Tibial artery (tissue), 4 donors: ENCODE measurements around the gene TUFM.

ENCODE experiments used
- DNase-seq, 2 donors: peaks; one replicate each; pipeline ENCODE4 v3.0.0-alpha.2; 2019
- H3K27ac ChIP-seq, 2 donors: fragments of 200-600 bp; sonication (generic) in 1 of 2; 1 replicate in 1 of 2; 2 replicates in 1 of 2; pipeline ENCODE4 v1.5.1; 2018 to 2019; ENCODE audit warnings: mild to moderate bottlenecking in 1 of 2
- H3K27me3 ChIP-seq, 2 donors: fragments of 200-600 bp; sonication (generic) in 1 of 2; one replicate each; pipeline versions ENCODE4 v1.5.1 to v1.6.0; 2016 to 2019
- H3K36me3 ChIP-seq, 3 donors: fragments of 200-600 bp; sonication (generic) in 2 of 3; one replicate each; pipeline ENCODE4 v1.5.1; 2016 to 2019; ENCODE audit warnings: mild to moderate bottlenecking in 2 of 3
- H3K4me1 ChIP-seq, 4 donors: fragments of 200-600 bp; sonication (generic) in 2 of 4; 1 replicate in 3 of 4; 2 replicates in 1 of 4; pipeline ENCODE4 v1.5.1; 2016 to 2019
- H3K4me3 ChIP-seq, 2 donors: fragments of 200-600 bp; sonication (generic) in 1 of 2; 1 replicate in 1 of 2; 2 replicates in 1 of 2; pipeline ENCODE4 v1.5.1; 2018 to 2019; ENCODE audit warnings: mild to moderate bottlenecking in 2 of 2
- H3K9me3 ChIP-seq, 3 donors: fragments of 200-600 bp; sonication (generic) in 1 of 3; one replicate each; pipeline ENCODE4 v1.5.1; 2016 to 2019
- intact Hi-C: fragments of 100-400 bp; cut with DNase I; formaldehyde crosslinking; loops from one replicate; pipeline ENCODE4 v1.15.0; 2023; ENCODE audit warnings: low total_unique reads
- TF ChIP-seq, protein P1 (sequence below), 2 experiments: fragments of 200-600 bp in 1 of 2; fragments of 450-650 bp in 1 of 2; IDR thresholded peaks; one replicate each; pipeline ENCODE4 v1.5.1; 2017 to 2019; ENCODE audit warnings: antibody characterized with exemption in 2 of 2, mild to moderate bottlenecking in 1 of 2, moderate library complexity in 1 of 2

TUFM gene

DNA sequence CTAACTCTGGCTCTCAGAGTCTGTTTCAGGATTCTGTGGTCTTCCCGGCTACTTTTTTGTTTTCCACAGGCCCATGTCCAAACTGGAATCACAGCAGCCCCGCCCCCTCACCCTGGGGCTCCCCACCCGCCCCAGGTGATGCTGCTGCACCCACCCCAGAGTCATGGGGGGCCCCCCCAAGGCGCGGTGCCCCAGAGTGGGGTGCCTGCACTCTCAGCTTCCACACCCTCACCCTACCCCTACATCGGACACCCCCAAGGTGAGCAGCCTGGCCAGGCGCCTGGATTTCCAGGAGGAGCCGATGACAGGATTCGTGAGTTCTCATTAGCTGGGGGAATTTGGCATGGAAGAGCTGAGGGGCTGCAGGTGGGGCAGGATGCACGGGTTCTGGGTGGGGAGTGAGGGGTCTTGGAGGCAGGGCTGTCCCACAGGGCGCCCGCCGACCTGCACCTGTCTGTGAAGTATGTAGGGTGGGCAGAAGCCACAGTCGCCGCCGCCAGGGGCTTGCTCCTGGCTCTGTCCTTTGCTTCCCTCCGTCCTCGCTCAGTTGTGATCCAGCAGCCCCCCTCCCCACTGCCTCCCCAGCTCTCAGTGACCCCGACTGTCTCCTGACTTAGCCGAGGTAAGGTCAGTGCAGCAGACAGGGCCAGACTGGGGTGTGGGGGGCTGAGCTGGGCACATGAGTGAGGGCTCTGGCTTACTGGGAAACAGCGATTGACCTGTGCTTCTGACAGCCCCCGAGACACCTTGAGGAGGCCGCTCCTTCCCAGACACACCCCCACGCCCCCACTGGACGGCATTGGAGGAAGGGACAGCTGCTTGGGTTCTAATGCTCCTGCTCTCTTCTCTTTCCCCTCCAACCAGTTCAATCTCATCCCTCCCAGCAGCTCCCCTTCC lies 10.0 kb downstream of the TUFM start:
- peaks cover 66 to 78% (median 69%) of the 10 kb centered on the region in 3 donors for H3K36me3 ChIP-seq
- H3K27ac ChIP-seq, result no peak overlapping the region
- no peaks in the 10 kb centered on the region for H3K4me1 ChIP-seq
- no peaks in the 10 kb centered on the region for H3K9me3 ChIP-seq
- intact Hi-C loops, result no loop called here
- TF ChIP-seq, protein P1, sequence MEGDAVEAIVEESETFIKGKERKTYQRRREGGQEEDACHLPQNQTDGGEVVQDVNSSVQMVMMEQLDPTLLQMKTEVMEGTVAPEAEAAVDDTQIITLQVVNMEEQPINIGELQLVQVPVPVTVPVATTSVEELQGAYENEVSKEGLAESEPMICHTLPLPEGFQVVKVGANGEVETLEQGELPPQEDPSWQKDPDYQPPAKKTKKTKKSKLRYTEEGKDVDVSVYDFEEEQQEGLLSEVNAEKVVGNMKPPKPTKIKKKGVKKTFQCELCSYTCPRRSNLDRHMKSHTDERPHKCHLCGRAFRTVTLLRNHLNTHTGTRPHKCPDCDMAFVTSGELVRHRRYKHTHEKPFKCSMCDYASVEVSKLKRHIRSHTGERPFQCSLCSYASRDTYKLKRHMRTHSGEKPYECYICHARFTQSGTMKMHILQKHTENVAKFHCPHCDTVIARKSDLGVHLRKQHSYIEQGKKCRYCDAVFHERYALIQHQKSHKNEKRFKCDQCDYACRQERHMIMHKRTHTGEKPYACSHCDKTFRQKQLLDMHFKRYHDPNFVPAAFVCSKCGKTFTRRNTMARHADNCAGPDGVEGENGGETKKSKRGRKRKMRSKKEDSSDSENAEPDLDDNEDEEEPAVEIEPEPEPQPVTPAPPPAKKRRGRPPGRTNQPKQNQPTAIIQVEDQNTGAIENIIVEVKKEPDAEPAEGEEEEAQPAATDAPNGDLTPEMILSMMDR (IDR thresholded peaks at IDR 0.05), result no peak
- H3K4me3 ChIP-seq, result no peak overlapping the region
- DNase-seq, result no peak
- H3K27me3 ChIP-seq, result no peaks in the 10 kb centered on the region

DNA sequence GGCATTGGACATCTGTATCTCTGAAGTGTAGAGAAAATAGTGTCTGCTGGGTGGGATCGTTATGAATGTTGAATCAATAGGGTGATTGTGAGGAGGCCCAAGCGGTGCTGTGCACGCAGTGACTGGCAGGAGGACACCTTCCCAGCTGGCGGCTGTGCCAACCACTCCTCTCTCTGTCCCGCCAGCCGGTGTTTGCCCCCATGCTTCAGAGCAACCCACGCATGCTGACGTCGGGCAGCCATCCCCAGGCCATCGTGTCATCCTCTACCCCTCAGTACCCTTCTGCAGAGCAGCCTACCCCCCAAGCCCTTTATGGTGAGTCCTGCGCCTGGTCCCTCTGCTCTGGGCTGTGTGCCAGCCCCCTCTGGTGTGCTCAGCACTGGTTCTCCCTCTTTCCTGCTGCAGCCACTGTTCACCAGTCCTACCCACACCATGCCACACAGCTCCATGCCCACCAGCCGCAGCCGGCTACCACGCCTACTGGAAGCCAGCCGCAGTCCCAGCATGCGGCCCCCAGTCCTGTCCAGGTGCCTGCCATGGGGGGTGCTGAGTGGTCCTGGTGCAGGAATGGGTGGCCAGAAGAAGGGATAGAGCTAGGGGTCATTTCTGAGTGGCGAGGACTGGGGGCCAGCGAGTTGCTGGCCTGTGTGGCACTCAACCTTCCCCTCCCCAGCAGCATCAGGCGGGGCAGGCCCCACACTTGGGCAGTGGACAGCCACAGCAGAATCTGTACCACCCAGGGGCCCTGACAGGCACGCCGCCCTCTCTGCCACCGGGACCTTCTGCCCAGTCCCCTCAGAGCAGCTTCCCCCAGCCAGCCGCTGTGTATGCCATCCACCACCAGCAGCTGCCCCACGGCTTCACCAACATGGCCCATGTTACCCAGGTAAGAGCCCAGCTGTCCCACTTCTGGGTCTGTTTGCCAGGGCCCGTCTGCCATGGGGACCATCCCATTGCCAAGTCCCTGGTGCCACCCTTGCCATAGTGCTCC lies 11.0 kb downstream of the TUFM start:
- no peaks in the 10 kb centered on the region for H3K9me3 ChIP-seq
- no peak for DNase-seq
- peaks cover 75 to 88% (median 78%) of the 10 kb centered on the region in 3 donors for H3K36me3 ChIP-seq

DNA sequence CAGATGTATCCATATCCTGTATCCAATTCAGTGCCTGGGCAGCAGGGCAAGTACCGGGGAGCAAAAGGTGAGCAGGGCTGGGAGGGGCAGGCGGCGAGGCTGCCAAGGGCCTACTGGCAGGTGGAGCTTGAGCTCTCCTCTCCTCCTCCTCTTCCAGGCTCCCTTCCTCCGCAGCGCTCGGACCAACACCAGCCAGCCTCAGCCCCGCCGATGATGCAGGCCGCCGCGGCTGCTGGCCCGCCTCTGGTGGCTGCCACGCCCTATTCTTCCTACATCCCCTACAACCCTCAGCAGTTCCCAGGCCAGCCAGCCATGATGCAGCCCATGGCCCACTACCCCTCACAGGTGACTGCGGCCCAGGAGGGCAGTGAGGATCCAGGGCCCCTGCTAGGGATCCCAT lies 11.8 kb downstream of the TUFM start:
- Histone ChIP-seq H3K9me3 (no peaks in the 10 kb centered on the region), H3K27me3 (no peaks in the 10 kb centered on the region), H3K27ac (no peak overlapping the region), H3K4me1 (no peaks in the 10 kb centered on the region), H3K4me3 (no peak overlapping the region), H3K36me3 (peaks cover 83 to 96% (median 87%) of the 10 kb centered on the region in 3 donors)
- no peak for DNase-seq
- TF ChIP-seq, protein P1 (IDR thresholded peaks at IDR 0.05), result no peak
- intact Hi-C loops, result no loop called here

More for the DNA sequence above, 11.0 kb downstream of the TUFM start:
- no peaks in the 10 kb centered on the region for H3K4me1 ChIP-seq
- TF ChIP-seq, protein P1 (IDR thresholded peaks at IDR 0.05), result no peak
- no peaks in the 10 kb centered on the region for H3K27me3 ChIP-seq
- no peak overlapping the region for H3K4me3 ChIP-seq
- no peak overlapping the region for H3K27ac ChIP-seq
- intact Hi-C loops, result no loop called here

DNA sequence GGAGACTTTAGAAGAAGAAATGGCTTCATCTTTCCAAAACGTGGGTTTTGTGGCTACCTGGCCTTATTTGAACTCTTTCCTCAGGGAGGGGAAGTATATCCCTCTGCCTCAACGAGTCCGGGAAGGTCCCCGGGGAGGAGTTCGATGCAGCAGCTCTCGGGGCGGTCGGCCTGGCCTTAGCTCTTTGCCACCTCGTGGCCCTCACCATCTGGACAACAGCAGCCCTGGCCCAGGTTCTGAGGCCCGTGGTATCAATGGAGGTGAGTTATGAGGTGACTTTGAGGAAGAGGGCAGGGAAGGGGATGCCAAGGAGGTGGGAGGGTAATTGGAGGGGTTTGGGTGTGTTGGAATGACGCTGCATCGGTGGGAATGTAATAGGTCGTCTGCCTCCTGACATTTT lies 15.6 kb downstream of the TUFM start:
- no peaks in the 10 kb centered on the region for H3K9me3 ChIP-seq
- H3K4me3 ChIP-seq, result no peak overlapping the region
- DNase-seq, result no peak
- H3K27ac ChIP-seq, result no peak overlapping the region
- H3K36me3 ChIP-seq, result peaks cover 98% of the 10 kb centered on the region in 3 donors
- H3K27me3 ChIP-seq, result no peaks in the 10 kb centered on the region
- H3K4me1 ChIP-seq, result peaks cover 0 to 8% (median 6%) of the 10 kb centered on the region in 4 donors
- TF ChIP-seq, protein P1 (IDR thresholded peaks at IDR 0.05), result no peak
- intact Hi-C loops, result no loop called here

DNA sequence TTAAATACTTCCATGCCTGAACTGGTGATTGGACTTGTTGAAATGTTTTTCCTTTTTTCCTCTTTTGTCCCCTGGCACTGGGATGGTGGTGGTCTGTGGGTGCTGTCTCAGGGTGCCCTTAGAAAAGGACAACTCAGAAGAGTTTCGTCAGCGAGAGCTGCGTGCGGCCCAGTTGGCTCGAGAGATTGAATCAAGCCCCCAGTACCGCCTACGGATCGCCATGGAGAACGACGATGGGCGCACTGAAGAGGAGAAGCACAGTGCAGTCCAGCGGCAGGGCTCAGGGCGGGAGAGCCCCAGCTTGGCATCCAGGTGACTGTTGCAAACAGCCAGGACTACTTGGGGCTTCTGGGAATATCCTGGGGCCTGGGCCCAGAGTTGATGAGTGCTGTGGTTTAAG lies 16.4 kb downstream of the TUFM start:
- Histone ChIP-seq H3K9me3 (no peaks in the 10 kb centered on the region), H3K4me1 (peaks cover 0 to 16% (median 14%) of the 10 kb centered on the region in 4 donors), H3K27ac (no peak overlapping the region), H3K36me3 (peaks cover 90 to 93% (median 93%) of the 10 kb centered on the region in 3 donors), H3K27me3 (no peaks in the 10 kb centered on the region), H3K4me3 (no peak overlapping the region)
- intact Hi-C loops, result loop anchor here (10.0 kb wide), 1 partner anchor 275 kb away; the partner anchor contains the start of gene SGF29
- no peak for DNase-seq
- TF ChIP-seq, protein P1 (IDR thresholded peaks at IDR 0.05), result no peak
